GM19240 (cell line): ENCODE measurements around the gene UBA1.
A peak's percentile ranks its signal among the peaks of the same experiment; 100 is the strongest.

ENCODE experiments used
- DNase-seq: peaks from one replicate; pipeline ENCODE4 v3.0.0; 2011; ENCODE audit warnings: low spot score; ENCODE audit not compliant: insufficient read length

UBA1 gene

DNA sequence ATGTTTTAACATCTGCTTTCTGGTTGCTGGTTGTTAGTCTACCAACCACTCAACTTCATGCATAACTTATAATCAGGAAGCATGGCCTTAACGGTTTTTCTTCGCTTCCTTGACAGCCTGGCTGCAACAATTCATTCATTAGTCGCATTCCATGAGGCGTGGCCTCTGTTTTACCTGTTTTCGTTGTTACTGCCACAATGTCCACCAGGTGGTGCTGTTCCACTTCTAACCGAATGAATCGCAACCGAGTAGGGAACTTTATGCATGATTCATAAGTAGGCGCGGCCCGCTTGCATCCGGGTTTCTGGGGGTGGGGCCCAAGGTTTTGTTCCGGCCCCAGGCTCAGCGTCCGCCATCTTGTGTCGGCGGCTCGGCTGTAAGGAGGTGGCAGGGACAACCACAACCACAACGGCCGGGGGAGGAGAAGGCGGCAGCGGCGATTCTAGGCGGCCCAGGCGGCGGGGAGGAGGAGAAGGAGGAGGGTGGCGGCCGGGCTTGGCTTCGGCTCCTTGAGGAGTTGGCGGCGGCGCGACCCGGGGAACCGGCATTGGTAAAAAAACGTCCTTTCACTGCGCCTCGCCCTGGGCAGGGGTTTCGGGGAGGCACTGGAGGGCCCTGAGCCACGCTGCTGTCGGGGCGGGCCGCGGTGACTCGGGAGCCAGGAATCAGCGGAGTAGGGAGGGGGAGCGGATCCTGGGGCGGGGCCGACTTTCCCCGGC, at the start of gene UBA1:
TSS of gene UBA1 (plus strand) at position 355 of the 719 bp plus-strand sequence. CDS start 4,974 bp downstream, outside the sequence.
- DNase-seq, result peak; percentile 93

DNA sequence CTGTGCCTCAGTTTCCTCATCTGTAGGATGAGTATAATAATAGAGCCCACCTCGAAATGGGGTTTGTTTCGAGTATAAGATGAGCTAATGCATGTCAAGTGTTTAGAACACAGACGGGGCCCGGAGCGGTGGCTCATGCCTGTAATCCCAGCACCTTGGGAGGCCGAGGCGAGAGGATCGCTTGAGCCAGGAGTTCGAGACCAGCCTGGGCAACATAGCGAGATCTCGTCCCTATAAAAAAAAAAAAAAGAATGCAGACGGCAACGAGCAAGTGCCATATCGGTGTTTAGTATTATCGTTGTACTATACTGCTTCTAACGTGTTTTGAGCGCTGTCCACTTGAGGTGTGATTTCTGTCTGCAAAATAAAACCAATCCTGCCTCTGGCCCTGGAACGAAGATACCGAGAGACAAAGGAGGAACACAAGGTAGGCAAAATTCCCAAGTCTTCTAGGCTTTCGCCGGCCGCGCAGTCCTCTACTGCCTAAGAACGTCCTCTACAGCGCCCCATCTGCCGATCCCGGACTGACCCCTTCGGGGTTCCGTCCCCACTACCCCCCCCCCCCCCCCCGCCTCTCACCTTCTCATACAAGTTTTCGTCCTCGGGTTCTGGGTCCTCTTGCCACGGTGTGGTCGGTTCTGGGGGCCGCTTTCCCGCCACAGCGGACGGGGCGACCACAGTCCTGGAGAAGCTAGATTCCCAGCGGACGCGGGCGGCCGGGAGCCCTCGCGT, 49.6 kb upstream of the UBA1 start:
- no peak for DNase-seq

- DNase-seq, result peak; percentile 59
These were observed 48.8 kb upstream of the UBA1 start, which contains the start of the genes NDUFB11 and RBM10 for GRCh38 chrX:47144626-47145394. Gene NDUFB11, minus strand, starts transcription at chrX:47144702. Its CDS starts 23 bp downstream, at chrX:47144679. Gene RBM10, plus strand, starts transcription at chrX:47145221. Its CDS starts 2,261 bp downstream, at chrX:47147482.

DNA sequence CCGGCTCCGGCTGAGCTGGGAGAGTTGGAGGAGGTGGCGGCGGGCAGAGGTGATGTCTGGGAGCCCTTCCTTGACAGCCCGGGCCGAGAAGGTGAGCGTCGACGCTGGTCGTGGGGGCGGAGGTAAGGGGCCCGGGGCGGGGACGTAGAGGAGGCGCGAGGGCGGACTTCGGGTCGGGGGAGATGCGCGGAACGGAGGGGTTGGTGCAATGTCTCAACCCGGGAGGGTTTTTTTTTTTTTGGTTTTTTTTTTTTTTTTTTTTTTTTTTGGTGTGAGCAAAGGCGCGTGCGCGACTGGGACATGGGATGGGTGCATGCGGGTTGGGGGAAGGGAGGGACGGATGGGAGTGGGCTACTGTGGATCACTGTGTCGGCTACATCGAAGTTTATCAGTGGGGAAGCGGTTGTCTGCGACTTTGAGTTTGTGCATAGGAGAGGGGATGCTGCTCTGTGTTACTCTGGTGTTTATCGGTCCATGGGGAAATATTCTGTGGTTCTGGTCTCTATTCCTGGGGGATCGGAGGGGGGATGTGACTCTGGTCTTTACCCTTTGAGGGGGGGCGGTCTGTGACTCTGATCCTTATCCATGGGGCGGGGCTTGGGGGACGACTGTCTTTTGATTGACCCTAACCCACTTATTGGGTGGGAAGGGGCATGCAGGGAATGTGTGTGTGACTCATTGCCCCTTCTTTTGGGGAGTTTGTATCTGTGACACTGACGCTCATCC, 48.1 kb upstream of the UBA1 start:
- no peak for DNase-seq

DNA sequence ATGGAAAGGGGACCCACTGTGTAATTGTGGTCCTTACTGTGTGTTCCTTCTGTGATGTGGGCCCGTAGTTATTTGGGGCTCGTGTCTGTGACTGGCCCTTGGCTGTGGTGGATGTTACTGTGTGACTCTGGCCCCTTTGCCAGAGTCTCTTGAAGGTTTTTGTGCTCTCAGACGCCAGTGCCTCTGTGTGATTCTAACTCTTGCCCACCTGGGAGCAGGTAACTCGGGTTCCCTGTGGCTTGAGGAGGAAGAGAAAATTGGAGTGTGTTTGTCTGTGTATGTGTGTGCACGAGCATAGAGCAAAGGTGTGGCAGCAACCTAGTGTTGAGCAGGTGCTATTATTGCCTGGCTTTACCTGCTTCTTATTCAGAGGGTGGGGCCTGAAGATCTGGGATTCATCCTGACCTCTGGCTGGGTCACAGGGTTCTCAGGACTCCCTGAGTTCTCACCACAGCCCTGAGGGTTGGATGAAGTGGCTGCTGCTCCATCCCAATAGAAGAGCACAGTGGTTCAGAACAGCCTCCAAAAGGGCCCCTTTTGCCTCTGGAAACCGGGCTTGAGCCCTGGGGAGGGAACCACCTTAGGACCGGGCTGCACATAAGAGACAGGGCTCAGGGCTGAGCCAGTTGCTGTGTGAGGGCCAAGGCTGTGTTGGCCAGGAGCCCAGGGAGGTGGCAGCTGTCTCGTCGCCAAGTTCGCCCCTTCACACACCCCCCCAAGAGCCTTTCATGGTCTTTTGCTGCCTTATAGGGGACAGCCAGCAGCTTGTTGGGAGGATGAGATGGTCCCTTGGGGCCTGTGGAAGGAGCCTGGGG, 47.3 kb upstream of the UBA1 start:
- no peak for DNase-seq

- no peak for DNase-seq
These were observed 46.4 kb upstream of the UBA1 start for GRCh38 chrX:47146936-47147859.

DNA sequence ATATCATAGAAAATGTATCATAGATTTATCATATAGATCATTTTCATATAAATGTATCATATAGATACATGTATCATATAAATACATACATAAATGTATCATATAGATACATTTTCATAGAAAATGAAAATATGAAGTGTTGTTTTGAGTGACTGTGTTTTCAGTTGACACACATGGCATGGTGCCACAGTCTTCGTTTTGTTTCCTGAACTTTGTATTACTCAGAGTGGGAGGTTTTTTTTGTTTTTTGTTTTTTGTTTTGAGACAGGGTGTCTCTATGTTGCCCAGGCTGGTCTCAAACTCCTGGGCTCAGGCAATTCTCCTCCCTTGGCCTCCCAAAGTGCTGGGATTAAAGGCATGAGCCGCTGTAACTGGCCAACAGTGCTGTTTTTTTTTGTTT, 44.7 kb upstream of the UBA1 start:
- no peak for DNase-seq

- no peak for DNase-seq
These were observed 42.2 kb upstream of the UBA1 start for GRCh38 chrX:47151435-47151834.

DNA sequence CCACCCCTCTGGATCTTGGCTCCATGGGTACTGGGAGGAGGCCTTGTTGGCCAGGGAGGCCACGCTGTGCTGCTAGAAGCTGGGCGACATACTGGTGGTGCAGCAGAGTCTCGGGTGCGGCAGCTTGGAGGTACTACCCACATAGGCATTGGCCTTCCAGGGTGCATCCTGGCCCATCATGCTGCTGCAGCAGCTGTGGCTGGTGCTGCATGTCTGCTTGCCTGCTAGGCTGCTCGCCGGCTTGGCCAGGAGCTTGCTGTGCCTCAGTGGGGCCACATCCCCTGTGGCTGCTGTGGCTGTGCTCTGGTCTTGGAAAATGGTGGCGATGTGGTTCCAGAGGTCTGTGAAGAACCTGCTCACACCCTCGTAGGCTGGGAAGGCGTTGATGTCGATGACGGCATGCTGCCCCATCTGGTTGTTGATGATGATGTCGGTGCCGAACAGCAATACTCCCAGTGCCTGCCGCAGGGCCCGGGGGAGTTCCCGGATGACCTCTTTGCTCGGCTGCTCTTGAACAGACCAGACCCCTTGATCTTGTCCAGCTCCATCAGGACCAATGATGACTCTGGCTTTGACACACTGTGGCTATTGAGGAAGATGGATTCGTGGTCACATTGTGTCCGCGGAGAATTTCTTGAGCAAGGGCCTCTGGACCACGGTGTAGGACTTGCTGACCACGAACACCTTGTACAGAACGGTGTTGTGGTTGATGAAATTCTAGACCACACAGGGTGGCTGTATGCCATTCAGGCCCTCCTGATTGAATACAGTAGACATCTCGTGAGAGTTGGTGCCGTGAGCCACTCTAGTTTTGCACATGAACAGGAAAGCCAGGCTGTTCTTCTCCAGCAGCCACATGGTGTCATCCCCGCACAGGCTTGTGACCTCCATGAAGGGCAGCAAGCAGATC, 36.8 kb upstream of the UBA1 start:
- DNase-seq, result no peak

GRCh38 chrX:47158131-47158530, 35.5 kb upstream of the UBA1 start:
- DNase-seq, result no peak

DNA sequence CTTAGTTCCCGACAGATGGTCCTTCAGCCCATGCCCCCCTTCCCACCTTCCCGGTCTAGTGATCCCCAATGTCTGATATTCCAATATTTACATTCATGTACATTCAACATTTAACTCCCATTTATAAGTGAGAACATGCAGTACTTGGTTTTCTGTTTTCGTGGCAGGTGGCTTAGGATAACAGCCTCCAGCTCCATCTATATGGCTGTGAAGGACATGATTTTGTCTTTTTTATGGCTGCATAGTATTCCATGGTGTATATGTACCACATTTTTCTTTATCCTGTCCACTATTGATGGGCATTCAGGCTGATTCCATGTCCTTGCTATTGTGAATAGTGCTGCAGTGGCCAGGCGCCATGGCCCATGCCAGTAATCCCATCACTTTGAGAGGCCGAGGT, 34.8 kb upstream of the UBA1 start:
- DNase-seq, result no peak

DNA sequence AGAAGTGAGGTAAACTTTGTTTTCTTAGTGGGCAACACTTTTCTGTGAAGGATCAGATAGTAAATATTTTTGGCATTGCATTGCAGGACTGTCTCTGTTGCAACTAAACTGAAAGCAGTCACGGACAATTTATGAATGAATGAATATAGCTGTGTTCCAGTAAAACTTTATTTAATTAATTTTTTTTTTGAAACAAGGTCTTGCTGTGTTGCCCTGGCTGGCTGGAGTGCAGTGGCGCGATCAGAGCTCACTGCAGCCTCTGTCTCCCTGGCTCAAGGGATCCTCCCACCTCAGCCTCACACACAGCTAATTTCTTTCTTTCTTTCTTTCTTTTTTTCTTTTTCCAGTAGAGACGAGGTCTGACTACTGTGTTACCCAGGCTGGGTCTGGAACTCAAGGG, 32.8 kb upstream of the UBA1 start:
- DNase-seq, result no peak

DNA sequence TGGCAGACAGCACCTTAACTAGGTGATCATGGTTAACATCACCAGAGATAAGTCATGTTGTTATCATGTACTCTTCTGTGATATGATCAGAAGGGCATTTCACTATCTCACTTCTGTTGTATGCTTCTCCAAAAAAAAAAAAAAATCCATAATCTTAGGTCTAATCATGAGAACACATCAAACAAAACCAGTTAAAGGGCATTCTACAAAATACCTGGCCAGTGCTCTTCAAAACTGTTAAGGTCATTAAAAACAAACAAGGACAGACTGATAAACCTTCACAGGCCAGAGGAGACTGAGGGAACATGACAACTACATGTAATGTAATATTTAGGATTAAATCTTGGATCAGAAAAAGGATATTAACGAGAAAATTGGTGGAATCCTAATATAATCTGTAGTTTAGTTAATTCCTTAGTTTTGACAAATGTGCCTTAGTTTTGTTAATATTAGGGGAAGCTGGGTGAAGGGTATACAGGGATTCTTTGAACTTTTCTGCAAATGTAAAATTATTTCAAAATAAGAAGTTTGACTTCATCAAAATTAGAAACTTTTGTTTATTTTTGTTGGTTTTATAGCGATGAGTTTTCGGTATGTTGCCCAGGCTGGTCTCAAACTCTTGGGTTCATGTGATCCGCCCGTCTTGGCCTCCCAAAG, 30.6 kb upstream of the UBA1 start:
- no peak for DNase-seq

GRCh38 chrX:47164420-47164819, 29.2 kb upstream of the UBA1 start:
- no peak for DNase-seq

GRCh38 chrX:47166126-47166525, 27.5 kb upstream of the UBA1 start:
- no peak for DNase-seq

- no peak for DNase-seq
These were observed 25.0 kb upstream of the UBA1 start for GRCh38 chrX:47168495-47169073.

- DNase-seq, result no peak
These were observed 24.4 kb upstream of the UBA1 start for GRCh38 chrX:47169273-47169672.
